Ovary (tissue), 9 donors: ENCODE data around the gene GPR137. TPM values are rescaled to one million over a fixed set of nuclear protein-coding genes. Genes with fewer than 3 reads are reported as not detected.
A peak's percentile ranks its signal among the peaks of the same experiment; 100 is the strongest.
"Not testable (repeated sequence)": the region's sequence is repeated elsewhere in the genome, so short reads cannot be mapped to it uniquely, and the experiment has no call there.

ENCODE experiments used
- DNase-seq, 5 donors: peaks; one replicate each; pipeline ENCODE4 v3.0.0-alpha.2; 2019 to 2020
- H3K27ac ChIP-seq, 2 donors: fragments of 200-600 bp; one replicate each; pipeline versions ENCODE4 v1.5.1 to v1.8.0; 2019 to 2022
- H3K27me3 ChIP-seq: fragments of 200-600 bp; one replicate; pipeline ENCODE4 v1.8.0; 2022
- H3K36me3 ChIP-seq: fragments of 200-600 bp; sonication (generic); one replicate; pipeline ENCODE4 v1.5.1; 2019
- H3K4me1 ChIP-seq: one replicate; pipeline ENCODE4 v1.8.1; 2013; ENCODE audit warnings: mild to moderate bottlenecking, moderate library complexity; ENCODE audit not compliant: insufficient read depth
- H3K4me3 ChIP-seq: fragments of 200-600 bp; sonication (generic); one replicate; pipeline ENCODE4 v1.5.1; 2017
- H3K9me3 ChIP-seq, 2 donors: fragments of 200-600 bp in 1 of 2; sonication (generic) in 1 of 2; one replicate each; pipeline versions ENCODE4 v1.5.1 to v1.8.1; 2013 to 2019; ENCODE audit warnings: mild to moderate bottlenecking in 1 of 2, moderate library complexity in 1 of 2
- EP300 ChIP-seq: sonication (generic); formaldehyde crosslinking; IDR thresholded peaks from one replicate; pipeline ENCODE4 v1.6.1; 2017; ENCODE audit warnings: antibody characterized with exemption
- POLR2A ChIP-seq: fragments of 450-650 bp; IDR thresholded peaks from one replicate; pipeline ENCODE4 v1.6.1; 2017; ENCODE audit warnings: antibody characterized with exemption, mild to moderate bottlenecking, moderate library complexity
- WGBS, 3 donors: extraction: QIAGEN DNeasy Blood & Tissue Kit in 1 of 3; methylation state at CpG; one replicate each; pipeline versions ENCODE4 v1.1.5 to v1.1.7; 2013 to 2017; 5-methylcytosine and 5-hydroxymethylcytosine counted together
- intact Hi-C, 4 donors: fragments of 100-400 bp; cut with DNase I; formaldehyde crosslinking; loops; one replicate each; pipeline versions ENCODE4 v1.11.0 to v1.15.1; 2022 to 2023
- polyA plus RNA-seq, 2 donors: library from polyadenylated mRNA; stranded (reverse); fragments of 200-250 nt in 1 of 2; fragments of 350-450 nt in 1 of 2; fragmentation: Illumina TruSeq in 1 of 2; extraction: RNeasy Lipid Tissue Mini Kit (QIAGEN cat#74804) in 1 of 2; gene quantifications; one replicate each; pipeline ENCODE4 v1.2.3, GENCODE V29; 2013 to 2014
- total RNA-seq, 7 donors: library from RNA; depleted of rRNA in 2 of 7; stranded (reverse); fragments of >200 nt in 2 of 7; fragmentation: NEBNext Ultra II Directional in 3 of 7; extraction: Animal tissue kit (Norgen Biotek cat#: 25700) in 3 of 7; gene quantifications; one replicate each; pipeline versions ENCODE4 v1.1.0 to v1.2.4, GENCODE V29; 2016 to 2023
- TF ChIP-seq, protein P1 (sequence below), 3 donors: fragments of 450-650 bp in 2 of 3; fragments of 200-600 bp in 1 of 3; IDR thresholded peaks; one replicate each; pipeline versions ENCODE4 v1.5.1 to v1.8.0; 2016 to 2022; ENCODE audit warnings: antibody characterized with exemption in 3 of 3, mild to moderate bottlenecking in 1 of 3
- donor health status: DM: no; HTN: no; CAD: no; lungs with moderate emphysema.
- donor health status: DM: no; HTN: no; CAD: no.
- donor health status: Bipolar disorder and iron deficiency.
- donor health status: DM: yes; HTN: yes; CAD: no.
- donor health status: DM: no; HTN: no; CAD: no.
- donor health status: DM: yes; HTN: yes; CAD: no.

Gene GPR137
- total and polyA plus RNA-seq, 9 donors: 3.1 to 30.9 (median 23.2) TPM

DNA sequence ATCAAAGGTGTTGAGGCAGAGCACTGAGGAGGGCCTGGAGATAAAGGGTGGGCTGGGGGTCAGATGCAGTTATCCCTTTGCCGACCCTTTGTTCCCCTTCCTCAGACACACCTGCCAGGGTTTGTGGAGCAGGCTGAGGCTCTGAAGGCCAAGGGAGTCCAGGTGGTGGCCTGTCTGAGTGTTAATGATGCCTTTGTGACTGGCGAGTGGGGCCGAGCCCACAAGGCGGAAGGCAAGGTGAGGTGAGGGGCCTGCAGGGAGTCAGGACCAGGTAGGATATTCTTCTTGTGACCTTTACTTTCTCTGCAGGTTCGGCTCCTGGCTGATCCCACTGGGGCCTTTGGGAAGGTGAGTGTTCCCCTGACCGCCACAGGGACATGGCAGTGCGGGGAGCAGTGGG, 34.9 kb downstream of the GPR137 start:
- no peaks in the 10 kb centered on the region for H3K36me3 ChIP-seq
- H3K4me1 ChIP-seq: peaks cover 9% of the 10 kb centered on the region
- H3K9me3 ChIP-seq: no peaks in the 10 kb centered on the region
- TF ChIP-seq EP300: no peak
- TF ChIP-seq, protein P1, sequence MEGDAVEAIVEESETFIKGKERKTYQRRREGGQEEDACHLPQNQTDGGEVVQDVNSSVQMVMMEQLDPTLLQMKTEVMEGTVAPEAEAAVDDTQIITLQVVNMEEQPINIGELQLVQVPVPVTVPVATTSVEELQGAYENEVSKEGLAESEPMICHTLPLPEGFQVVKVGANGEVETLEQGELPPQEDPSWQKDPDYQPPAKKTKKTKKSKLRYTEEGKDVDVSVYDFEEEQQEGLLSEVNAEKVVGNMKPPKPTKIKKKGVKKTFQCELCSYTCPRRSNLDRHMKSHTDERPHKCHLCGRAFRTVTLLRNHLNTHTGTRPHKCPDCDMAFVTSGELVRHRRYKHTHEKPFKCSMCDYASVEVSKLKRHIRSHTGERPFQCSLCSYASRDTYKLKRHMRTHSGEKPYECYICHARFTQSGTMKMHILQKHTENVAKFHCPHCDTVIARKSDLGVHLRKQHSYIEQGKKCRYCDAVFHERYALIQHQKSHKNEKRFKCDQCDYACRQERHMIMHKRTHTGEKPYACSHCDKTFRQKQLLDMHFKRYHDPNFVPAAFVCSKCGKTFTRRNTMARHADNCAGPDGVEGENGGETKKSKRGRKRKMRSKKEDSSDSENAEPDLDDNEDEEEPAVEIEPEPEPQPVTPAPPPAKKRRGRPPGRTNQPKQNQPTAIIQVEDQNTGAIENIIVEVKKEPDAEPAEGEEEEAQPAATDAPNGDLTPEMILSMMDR (IDR thresholded peaks at IDR 0.05): no peak
- TF ChIP-seq POLR2A: no peak
- intact Hi-C loops: no loop called here
- H3K4me3 ChIP-seq: no peak overlapping the region
- no peak overlapping the region for H3K27ac ChIP-seq
- WGBS, 3 donors: 90 to 93% (median 90%) methylated on average over 7 of the region's 7 CpGs
- peak in 1 of 5 donors; percentile 32 for DNase-seq
- H3K27me3 ChIP-seq: no peaks in the 10 kb centered on the region

DNA sequence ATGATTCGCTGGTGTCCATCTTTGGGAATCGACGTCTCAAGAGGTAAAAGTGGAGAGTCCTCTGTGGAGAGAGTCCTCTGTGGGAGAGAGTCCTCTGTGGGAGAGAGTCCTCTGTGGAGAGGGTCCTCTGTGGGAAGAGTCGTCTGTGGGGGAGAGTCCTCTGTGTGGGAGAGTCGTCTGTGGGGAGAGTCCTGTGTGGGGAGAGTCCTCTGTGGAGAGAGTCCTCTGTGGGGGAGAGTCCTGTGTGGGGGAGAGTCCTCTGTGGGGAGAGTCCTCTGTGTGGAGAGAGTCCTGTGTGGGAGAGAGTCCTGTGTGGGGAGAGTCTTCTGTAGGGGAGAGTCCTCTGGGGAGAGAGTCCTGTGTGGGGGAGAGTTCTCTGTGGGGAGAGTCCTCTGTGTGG, 35.4 kb downstream of the GPR137 start:
- peaks cover 9% of the 10 kb centered on the region for H3K4me1 ChIP-seq
- DNase-seq: no peak
- TF ChIP-seq POLR2A: no peak
- no peak for TF ChIP-seq EP300
- TF ChIP-seq, protein P1 (IDR thresholded peaks at IDR 0.05): no peak
- no peaks in the 10 kb centered on the region for H3K9me3 ChIP-seq
- H3K4me3 ChIP-seq: no peak overlapping the region
- H3K27ac ChIP-seq: no peak overlapping the region
- WGBS, 3 donors: 60 to 68% (median 65%) methylated on average over 5 of the region's 5 CpGs
- no peaks in the 10 kb centered on the region for H3K36me3 ChIP-seq
- intact Hi-C loops: no loop called here
- H3K27me3 ChIP-seq: no peaks in the 10 kb centered on the region

DNA sequence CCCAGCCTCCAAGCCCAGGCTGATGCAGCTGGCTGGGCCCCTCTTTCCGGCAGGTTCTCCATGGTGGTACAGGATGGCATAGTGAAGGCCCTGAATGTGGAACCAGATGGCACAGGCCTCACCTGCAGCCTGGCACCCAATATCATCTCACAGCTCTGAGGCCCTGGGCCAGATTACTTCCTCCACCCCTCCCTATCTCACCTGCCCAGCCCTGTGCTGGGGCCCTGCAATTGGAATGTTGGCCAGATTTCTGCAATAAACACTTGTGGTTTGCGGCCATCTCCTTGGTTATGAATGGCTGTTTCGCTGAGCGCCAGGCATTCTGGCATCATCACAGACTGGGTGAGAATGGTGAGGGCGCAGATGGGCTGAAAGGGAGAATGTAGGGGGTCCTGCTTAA, 35.9 kb downstream of the GPR137 start:
- intact Hi-C loops: no loop called here
- Histone ChIP-seq H3K4me1 (peaks cover 9% of the 10 kb centered on the region), H3K36me3 (no peaks in the 10 kb centered on the region), H3K9me3 (no peaks in the 10 kb centered on the region), H3K4me3 (no peak overlapping the region), H3K27ac (no peak overlapping the region), H3K27me3 (no peaks in the 10 kb centered on the region)
- no peak for TF ChIP-seq POLR2A
- TF ChIP-seq, protein P1 (IDR thresholded peaks at IDR 0.05): no peak
- no peak for TF ChIP-seq EP300
- peak in 1 of 5 donors; percentile 30 for DNase-seq
- 87 to 91% (median 91%) methylated on average over 5 of the region's 5 CpGs for WGBS, 3 donors

DNA sequence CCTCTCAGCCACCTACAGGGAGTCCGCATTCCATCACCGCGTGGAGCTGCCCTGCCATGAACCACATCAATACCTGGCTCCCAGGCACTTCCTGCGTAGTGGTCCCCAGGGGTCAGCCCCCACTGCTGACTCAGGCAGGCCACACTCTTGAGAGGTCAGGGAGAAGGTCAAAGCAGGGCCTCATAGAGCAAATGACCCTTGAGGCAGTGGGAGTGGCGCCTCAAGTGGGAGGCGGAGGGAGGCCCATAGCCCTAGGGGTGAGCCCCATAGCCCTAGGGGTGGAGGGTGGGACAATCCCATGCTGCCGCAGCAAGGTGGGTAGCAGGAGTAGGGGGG, 37.2 kb downstream of the GPR137 start:
- WGBS, 3 donors: 73 to 81% (median 74%) methylated on average over 7 of the region's 7 CpGs
- Histone ChIP-seq H3K4me3 (no peak overlapping the region), H3K9me3 (no peaks in the 10 kb centered on the region), H3K4me1 (peaks cover 7% of the 10 kb centered on the region), H3K36me3 (no peaks in the 10 kb centered on the region), H3K27me3 (no peaks in the 10 kb centered on the region), H3K27ac (no peak overlapping the region)
- DNase-seq: peak in 1 of 5 donors; percentile 35
- TF ChIP-seq POLR2A (no peak), EP300 (no peak)
- TF ChIP-seq, protein P1 (IDR thresholded peaks at IDR 0.05): no peak
- intact Hi-C loops: no loop called here

DNA sequence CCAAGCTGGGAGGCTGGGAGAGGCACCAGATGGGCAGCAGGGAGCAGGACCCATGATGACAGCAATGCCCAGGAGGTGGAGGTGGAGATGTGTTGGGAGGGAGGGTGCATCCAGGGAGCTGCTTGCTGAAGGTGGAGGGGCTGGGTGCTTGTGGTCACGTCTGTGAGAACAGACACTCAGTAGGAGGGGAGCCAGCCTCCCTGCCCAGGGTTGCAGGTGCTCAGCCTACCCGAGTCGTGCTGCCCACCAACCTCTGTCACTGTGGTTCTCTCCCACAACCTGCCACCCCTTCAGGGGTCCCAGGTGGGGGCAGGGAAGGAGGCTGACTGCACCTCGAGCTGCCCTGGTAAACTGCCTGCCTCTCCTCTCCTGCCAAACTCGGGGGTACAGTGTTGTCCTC, 37.7 kb downstream of the GPR137 start:
- Histone ChIP-seq H3K4me1 (peaks cover 7% of the 10 kb centered on the region), H3K4me3 (no peak overlapping the region), H3K36me3 (no peaks in the 10 kb centered on the region), H3K27me3 (no peaks in the 10 kb centered on the region), H3K9me3 (no peaks in the 10 kb centered on the region), H3K27ac (no peak overlapping the region)
- 51 to 64% (median 54%) methylated on average over 5 of the region's 5 CpGs for WGBS, 3 donors
- peak in 1 of 5 donors; percentile 31 for DNase-seq
- TF ChIP-seq, protein P1 (IDR thresholded peaks at IDR 0.05): no peak
- TF ChIP-seq EP300: no peak
- TF ChIP-seq POLR2A: no peak
- intact Hi-C loops: no loop called here

DNA sequence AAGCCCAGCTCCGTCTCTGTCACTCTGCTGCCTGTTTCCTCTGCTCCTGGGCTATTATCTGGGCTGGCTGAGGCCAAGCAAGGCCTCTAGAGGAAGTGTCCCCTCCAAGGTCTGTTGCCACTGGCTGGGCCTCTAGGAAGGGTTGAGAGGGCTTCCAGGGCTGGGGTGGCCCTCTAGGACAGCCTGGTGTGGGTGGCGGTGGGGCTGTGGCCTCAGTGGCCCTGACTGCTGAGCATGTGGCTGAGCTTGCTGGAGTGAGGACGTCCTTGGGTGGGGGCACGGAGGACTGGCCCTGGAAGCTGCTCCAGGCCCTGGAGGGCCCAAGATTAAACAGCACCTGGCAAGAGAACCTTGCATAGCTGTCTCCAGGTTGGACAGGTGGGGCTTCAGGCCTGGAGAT, 38.3 kb downstream of the GPR137 start:
- H3K4me3 ChIP-seq, intact Hi-C loops, H3K4me1 ChIP-seq, H3K27ac ChIP-seq, DNase-seq, H3K9me3 ChIP-seq, H3K36me3 ChIP-seq, H3K27me3 ChIP-seq: not testable (repeated sequence)
- WGBS, 3 donors: 69 to 88% (median 73%) methylated on average over 4 of the region's 4 CpGs
